HG03045 (cell line): ENCODE results near the gene CDC14A.

ENCODE experiments used
- ATAC-seq: cut with Tn5 transposase; IDR thresholded peaks from one replicate; pipeline ENCODE4 v1.9.1; 2021; ENCODE audit warnings: mild to moderate bottlenecking, moderate library complexity; ENCODE audit not compliant: unreplicated experiment

The CDC14A gene

DNA sequence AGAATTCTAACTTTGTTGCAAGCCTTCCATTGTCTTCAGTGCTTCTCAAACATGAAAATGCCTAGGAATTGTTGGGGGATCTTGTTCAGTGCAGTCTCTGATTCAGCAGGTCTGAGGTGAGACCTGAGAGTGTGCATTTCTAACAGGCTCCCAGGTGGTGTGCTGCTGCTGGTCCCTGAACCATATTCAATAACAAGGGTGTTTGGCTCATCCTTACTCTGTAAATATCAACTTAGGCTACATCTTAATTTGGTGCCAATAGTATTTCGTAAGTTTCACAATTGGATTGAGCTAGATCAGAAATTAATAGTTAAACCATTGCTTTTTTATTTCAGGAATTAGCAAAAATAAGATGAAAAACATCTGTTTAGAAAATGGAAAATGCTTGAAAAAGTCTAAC is 126.5 kb downstream of the CDC14A start:
- ATAC-seq, result no peak

DNA sequence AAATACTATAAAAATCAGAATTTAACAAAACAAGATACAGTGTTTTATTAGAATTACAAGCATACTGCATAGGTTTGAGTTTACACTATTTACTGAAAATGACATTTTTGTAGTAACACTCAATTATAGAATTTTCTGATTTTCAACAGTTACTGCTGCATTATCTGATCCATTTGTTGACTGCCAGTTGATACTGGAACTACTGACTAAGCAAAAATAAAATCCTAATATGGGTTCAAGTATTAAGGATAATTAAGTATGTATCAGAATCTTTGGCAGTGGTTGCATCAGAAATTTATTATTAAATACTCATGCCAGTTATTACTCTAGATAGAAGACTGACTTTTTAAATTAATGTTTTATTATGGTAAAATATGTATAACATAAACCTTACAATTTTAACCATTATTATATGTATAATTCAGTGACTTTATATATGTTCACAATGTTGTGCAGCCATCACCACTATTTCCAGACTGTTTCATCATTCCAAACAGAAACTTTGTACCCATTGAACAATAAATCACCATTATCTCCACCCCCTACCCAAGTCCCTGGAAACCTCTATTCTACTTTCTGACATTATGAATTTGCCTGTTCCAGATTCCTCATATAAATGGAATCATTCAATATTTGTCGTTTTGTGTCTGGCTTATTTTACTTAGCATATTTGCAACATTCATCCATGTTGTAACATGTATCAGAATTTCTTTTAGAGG is 127.5 kb downstream of the CDC14A start:
- no peak for ATAC-seq

DNA sequence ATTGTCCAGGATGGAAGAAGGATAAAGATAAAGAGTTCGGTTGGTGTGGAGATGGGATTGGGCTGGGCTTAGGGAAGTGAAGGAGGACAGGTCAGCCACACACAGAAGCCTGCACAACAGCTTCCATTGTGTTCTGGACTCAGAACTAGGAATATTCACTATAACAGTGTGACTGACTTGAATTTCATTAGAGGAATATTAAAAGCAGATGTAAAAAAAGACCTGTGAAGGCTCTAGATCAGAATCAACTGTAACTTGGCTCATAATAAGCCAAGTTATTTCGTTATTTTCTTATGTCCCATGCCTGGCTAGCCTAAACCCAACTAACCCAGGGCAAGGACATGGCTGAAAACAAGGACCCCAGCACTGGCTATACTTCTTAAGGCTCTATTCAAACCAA is 129.0 kb downstream of the CDC14A start:
- ATAC-seq, result no peak

DNA sequence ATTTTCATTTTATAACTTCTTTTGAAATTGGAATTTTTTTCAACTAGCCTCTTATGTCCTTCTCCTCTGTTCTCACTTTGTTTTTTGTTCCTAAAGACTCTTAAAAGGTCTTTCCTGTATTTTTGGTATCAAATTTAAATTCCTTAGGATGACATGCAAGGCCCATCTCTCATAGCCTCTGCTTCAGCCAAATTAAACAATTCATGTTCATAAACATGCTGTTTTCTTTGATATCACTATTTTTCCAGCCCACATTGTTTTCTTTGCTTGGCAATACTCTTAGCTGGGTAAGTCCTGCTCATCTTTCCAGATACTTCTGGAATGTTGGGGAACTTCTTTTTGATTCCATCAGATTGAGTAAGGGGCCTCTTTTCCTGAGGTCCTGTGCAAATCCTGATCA is 129.9 kb downstream of the CDC14A start:
- no peak for ATAC-seq

DNA sequence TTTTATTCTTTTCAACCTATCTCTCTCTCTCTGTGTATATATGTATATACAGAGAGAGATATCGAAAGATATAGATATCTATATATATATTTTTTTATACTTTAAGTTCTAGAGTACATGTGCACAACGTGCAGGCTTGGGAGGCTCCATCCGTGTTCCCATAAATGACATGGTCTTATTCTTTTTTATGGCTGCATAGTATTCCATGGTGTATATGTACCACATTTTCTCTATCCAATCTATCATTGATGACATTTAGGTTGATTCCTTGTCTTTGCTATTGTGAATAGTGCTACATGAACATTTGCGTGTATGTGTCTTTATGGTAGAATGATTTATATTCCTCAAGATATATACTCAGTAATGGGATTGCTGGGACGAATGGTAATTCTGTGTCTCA is 130.4 kb downstream of the CDC14A start:
- no peak for ATAC-seq

DNA sequence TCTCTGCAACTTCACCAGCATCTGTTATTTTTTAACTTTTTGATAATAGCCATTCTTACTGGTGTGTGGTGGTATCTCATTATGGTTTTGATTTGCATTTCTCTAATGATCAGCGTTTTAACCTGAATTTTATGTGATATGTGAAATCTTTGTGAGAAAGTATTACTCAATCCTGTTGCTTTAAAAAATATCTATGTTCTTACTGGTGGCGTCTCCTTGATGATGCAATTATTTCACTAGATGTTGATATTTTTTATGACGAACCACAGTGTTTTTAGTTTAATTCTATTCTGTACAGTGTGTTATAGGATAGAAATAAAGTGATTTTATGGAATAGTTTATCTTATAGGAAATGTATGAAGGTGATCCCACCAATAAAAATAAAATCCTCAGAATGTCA is 130.9 kb downstream of the CDC14A start:
- ATAC-seq, result no peak

DNA sequence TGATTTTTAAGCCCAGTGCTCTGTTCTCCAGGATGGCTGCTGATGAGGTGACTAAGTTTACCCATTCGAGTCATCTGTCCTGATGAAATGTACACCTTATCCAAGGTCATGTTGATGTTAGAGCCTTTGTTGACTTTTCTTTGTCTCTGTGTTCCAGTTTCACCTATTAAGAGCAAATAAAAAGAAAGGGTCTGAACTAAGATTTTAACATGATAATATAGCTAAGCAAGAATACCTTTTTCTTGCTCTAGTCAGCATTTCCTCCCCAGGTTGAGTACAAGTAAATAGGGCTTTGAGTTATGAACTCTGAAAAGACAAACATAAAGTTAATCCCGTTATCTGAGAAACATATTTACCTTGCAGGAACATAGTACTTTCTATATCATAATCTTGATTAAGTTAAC is 133.6 kb downstream of the CDC14A start:
- no peak for ATAC-seq

DNA sequence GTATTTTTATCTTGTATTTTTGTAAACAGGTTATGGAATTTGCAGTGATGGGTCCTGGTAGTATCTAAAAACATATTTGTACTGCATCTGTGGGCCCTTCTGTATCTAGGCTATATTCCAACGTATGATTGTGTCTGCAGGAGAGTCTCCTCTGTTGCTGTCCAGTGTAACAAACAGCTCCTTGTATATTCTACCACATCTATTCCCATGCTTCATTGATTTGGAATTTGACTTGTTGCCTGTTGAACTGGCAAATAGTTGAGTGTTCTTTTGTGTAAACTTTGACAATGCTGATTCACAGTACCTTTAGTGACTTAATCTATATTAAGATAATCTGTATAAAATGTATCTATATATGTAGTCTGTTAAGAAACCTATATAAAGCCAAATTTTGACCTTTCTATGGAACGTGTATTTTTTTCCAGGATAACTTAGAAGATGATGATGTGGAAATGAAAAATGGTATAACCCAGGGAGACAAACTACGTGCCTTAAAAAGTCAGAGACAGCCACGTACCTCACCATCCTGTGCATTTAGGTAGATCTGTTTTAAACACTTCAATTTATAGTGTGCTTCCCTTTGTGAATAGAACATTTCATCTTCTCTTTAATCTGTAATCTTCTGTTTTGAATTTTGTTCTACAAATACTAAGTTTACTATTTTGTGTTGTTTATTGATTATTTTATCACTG is 142.2 kb downstream of the CDC14A start:
- no peak for ATAC-seq

DNA sequence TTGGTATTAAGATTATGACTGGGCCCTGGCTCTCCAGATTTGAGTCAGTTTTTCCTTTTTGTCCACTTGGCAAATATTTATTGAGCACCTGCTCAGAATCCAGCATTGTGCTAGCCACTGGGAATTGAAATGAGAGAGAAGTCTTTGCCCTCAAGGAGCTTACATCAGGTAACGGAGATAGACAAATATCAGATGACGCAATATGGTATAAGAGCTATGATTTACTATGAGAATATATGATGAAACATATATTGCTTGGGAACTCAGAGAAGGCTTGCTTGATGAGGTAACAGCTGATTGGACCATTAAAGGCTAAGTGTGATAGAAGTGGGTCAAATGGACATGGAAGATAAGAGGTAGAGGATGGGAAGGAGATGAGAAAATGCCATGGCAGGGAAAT is 144.6 kb downstream of the CDC14A start:
- no peak for ATAC-seq

DNA sequence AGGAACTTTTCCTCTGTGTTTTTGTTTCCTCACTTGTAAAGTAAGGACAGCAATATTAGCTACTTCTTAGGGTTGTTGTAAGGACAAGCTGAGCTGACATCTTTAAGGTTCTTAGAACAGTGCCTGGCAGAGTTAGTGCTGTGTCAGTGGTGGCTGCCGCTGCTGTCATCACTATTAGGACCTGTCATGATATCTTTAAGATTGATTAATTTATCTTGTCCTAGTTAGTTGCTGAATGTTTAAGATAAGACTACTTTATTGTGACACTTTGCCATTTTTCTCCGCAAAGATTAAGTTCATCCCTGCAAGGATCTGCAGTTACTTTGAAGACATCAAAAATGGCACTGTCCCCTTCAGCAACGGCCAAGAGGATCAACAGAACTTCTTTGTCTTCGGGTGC is 145.5 kb downstream of the CDC14A start:
- no peak for ATAC-seq

DNA sequence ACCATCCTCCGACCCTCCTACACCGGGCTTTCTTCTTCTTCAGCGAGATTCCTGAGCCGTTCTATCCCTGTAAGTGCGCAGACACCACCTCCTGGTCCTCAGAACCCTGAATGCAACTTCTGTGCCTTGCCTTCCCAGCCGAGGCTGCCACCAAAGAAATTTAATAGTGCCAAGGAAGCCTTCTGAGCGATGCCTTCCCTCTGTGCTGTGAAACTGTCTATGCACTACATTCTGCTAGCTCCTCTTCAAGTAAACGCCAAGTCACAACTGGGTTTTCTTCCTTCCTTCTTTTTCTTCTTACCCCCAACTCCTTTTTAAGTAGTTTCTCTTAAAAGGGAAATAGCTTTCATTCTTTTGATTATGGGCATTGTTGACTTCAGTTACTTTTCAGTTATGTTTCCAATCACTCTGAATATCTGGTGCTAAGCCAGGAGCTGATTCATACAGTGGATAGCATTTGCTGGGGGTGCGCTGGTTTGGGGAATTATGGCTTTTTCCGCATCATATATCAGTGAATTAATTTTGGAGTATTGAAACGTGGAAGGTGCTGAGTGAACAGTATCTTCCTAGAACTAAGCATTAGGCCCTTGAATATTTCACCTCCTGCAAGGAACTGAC is 147.0 kb downstream of the CDC14A start:
- no peak for ATAC-seq

DNA sequence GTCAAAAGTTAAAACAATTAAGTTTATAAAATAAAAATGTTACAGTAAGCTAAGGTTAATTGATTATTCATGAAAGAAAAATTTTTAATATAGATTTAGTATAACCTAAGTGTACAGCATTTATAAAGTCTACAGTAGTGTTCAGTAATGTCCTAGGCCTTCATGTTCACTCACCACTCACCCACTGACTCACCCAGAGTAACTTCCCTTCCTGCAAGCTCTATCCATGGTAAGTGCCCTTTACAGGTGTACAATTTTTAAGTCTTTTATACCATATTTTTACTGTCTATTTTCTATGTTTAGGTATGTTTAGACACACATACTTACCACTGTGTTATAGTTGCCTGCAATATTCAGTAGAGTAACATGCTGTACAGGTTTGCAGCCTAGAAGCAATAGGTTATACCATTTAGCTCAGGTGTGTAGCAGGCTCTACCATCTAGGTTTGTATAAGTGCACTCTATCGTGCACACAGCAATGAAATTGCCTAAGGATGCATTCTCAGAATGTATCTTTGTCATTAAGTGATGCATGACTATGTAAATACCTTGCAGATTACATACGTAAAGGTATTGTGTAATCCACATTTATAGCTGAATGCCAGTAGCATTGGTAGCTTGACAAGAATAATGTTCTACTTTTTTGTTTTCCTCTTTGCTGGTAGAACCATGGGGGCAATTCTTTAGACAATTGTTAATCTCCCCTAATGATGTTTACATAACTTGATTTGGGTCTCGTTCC is 149.9 kb downstream of the CDC14A start:
- ATAC-seq, result no peak

DNA sequence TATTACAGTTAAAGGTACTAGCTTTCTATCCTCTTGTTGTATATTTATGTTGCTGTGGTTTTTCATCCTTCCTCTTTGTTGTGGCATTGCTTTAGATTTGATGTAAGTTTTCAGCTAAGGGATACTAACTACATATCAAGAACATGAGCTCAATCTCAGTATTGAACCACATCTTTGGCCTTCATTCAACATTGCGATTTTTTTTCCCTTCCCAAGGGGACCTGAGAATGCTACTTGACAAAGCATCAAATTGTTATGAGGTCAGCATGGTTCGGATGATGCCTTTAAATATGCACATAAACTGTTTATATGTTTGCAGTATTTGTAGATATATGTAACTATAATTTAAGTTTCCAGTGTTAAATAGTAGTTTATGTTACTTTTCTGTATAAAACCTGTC is 153.9 kb downstream of the CDC14A start:
- ATAC-seq, result no peak

DNA sequence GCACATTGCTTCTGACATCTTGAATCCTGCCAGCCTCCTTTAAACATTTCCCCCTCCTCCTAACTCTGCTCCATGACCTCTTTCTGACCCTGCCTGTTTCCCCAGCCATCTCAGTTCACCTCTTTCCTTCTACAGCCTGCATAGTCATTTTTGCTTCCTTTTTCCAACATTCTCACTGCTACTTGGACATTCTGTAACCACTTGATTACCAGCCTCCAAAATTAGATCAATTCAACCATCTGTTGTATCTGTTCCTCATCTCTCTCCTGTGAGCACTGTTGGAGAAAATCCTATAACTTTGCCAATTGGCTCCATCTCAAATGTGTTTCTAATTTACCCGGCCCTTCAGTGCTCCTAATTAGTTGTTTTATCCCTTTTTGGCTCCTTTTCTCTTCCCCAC is 158.1 kb downstream of the CDC14A start:
- ATAC-seq, result no peak

DNA sequence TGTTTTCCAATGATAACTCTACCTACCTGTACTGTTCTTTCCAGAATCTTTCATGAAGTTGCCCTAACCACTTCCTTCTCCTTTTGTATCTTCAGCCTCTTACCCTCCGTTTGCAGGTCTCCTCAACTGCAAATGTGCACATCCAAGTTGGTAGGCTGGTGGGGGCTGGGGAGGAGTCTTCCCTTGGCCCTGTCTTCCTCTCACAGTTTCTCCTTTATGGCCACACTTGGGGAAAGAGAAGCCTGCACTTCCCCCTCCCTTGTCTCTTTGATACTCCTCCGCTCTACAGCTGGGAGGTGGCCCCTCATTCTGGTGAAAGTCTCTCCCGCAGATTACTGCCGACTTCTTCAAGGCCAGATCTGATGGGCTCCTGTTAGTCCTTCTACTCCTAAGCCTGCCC is 158.8 kb downstream of the CDC14A start:
- no peak for ATAC-seq

DNA sequence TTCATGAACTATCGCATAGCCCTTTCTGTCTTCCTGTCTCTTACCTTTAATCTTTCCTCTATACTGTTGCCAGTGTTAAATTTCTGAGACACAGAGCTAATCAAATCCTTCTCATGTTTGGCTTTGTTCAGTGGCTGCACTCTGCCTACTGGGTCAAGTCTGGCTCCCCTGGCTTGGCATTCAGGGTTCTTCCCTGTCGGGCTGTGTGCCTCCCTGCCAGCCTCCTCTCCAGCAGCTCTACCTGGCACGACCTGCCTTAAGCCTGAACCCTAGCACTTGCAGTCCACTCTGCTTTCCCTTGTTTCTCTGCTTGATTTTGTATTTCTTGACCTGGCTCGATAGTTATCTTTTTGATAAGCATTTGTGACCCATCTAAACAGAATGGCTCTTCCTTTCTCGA is 159.5 kb downstream of the CDC14A start:
- ATAC-seq, result no peak

DNA sequence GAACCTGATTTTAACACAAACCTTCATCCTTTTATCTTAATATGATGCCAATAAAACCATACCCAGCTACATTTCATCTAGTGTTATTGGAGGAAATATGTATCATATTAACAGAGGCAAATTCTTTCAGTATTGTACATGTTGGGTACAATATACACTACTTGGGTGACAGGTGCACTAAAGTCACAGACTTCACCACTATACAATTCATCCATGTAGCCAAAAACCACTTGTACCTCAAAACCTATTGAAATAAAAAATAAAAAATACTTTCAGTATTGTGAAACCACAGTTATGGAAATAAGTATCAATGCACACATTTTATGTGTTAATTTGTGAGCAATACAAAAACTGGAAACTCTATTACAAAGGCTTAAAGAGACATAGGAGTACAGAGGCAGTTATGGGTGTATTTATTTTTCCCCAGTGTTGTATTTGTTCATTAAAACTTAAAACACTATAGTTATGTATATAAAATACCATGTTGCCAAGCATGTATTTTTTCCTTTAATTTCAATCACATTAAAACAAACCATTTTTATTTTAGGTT is 160.6 kb downstream of the CDC14A start:
- ATAC-seq, result no peak

DNA sequence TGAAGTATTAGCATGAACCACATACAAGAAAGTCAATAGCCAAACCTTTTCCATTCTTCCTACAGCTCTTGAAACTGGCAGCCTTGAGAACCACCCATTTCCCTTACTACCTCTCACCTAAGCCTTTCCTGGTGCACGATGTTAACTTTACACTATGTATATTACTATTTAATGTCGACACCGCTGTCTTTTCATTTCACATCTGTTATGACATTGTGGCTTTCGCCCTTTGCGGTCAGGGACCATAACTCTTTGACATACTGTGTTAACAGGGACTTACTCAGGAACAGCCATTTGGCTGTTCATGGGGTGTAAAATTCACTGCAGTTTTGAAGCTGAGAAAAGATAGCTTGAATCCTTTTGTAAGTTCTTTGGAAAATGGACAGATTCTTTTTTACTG is 164.6 kb downstream of the CDC14A start:
- no peak for ATAC-seq

DNA sequence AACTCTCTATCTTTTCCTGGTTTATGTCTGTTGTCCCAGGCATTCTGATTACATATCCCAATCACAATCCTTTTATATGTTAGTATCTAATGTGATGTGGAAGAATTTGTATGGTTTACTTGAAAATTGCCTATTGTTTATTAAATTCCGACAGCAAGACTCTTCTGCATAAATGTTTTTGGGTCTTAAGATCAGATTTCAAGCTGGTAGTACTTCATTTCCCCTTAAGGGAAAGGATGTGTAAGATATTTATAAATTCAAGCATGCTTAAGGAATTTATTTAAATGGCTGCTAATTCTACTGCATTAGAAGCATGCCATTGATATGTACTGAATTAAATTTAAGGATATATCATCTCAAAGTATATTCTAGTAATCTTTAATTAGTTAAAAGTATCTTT is 165.2 kb downstream of the CDC14A start:
- ATAC-seq, result no peak

DNA sequence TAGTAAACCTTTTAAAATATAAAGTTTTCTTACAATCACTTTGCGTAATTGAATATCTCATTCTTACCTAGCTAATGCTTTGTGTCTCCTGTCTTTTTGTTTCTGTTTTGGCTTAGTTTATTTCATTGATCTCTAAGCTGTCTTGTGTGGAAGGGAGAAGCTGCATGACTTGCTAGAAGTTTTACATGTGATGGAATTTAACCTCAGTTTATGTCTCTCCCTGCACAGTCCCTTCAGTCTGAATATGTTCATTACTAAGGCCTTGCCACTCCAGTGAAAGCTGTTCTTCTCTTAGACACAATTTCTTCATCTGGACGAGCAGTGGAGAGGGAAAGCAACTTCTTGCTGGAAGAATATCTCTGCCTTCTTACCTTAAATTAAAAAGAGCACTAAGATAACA is 165.7 kb downstream of the CDC14A start:
- no peak for ATAC-seq

DNA sequence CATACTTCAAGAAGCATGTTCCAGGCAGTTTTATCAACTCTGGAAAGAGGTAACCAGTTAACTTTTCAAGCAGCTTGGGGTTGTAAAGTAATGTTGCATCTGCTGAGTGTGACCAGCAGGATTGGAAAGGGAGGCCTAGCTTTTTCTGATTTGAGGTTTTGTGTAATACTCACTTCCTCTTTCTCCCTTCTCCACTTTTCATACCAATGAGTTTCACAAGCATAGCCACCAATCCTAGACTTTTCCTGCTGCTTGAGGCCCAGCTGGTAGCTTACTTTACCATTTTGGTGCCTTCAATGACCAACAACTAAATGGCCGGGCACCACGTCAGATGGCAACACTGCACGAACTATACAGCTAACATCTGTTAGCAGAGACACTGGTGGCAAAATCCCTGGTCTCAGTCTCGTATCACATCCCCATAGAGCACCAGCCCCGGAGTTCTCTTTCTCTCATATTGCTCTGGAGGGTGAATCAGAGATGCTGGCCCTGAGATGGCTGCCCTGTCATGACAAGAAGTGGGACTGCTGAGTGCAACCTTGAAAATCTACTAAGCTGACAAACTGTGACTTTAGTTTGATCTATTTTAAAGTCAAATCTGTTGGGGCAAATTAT is 170.8 kb downstream of the CDC14A start:
- peak; percentile 95 for ATAC-seq
